GM23338 (cell line): ENCODE measurements around the gene PNPLA1. TPM values are rescaled to one million over a fixed set of nuclear protein-coding genes. Genes with fewer than 3 reads are reported as not detected.

ENCODE experiments used
- ATAC-seq: fragments of 200-7000 bp; cut with Tn5 transposase; 3 replicates; pipeline ENCODE4 v1.9.1; 2020
- DNase-seq: peaks from one replicate; pipeline ENCODE4 v3.0.0-alpha.2; 2015; ENCODE audit warnings: low spot score
- H2AFZ ChIP-seq: fragments of 200-600 bp; sonication (generic); 2 replicates; pipeline ENCODE4 v1.8.0; 2016; ENCODE audit warnings: antibody characterized with exemption, mild to moderate bottlenecking, moderate library complexity
- H3F3A ChIP-seq: fragments of 200-600 bp; sonication (generic); replicated peaks from 2 replicates; pipeline ENCODE4 v1.8.0; 2017; ENCODE audit warnings: antibody characterized with exemption, mixed run types, low read depth
- H3K27ac ChIP-seq: fragments of 200-600 bp; sonication (generic); 2 replicates; pipeline ENCODE4 v1.6.1; 2016; ENCODE audit warnings: low read depth
- H3K27me3 ChIP-seq: fragments of 200-600 bp; sonication (generic); 2 replicates; pipeline ENCODE4 v1.8.0; 2016; ENCODE audit warnings: mild to moderate bottlenecking, mixed run types, moderate library complexity; ENCODE audit not compliant: insufficient read depth
- H3K36me3 ChIP-seq: fragments of 200-600 bp; sonication (generic); 2 replicates; pipeline ENCODE4 v1.8.0; 2016; ENCODE audit warnings: mild to moderate bottlenecking; ENCODE audit not compliant: insufficient read depth
- H3K4me1 ChIP-seq: fragments of 200-600 bp; sonication (generic); 2 replicates; pipeline ENCODE4 v1.8.0; 2016; ENCODE audit warnings: mild to moderate bottlenecking, moderate library complexity; ENCODE audit not compliant: insufficient read depth
- H3K4me2 ChIP-seq: fragments of 200-600 bp; sonication (generic); 2 replicates; pipeline ENCODE4 v1.7.1; 2017; ENCODE audit warnings: mixed run types
- H3K4me3 ChIP-seq: fragments of 200-600 bp; sonication (generic); 2 replicates; pipeline ENCODE4 v1.6.1; 2016; ENCODE audit warnings: mixed run types
- H3K79me2 ChIP-seq: fragments of 200-600 bp; sonication (generic); replicated peaks from 2 replicates; pipeline ENCODE4 v1.8.0; 2017; ENCODE audit warnings: mild to moderate bottlenecking; ENCODE audit not compliant: insufficient read depth
- H3K9me2 ChIP-seq: fragments of 200-600 bp; sonication (generic); 2 replicates; pipeline ENCODE4 v1.8.0; 2017; ENCODE audit not compliant: insufficient read depth
- H4K20me1 ChIP-seq: fragments of 200-600 bp; sonication (generic); replicated peaks from 2 replicates; pipeline ENCODE4 v1.8.0; 2017; ENCODE audit warnings: mild to moderate bottlenecking; ENCODE audit not compliant: insufficient read depth
- H3K27ac Mint-ChIP-seq: 2 replicates; pipeline ENCODE4 v1.8.0; 2020; ENCODE audit warnings: inconsistent platforms, mild to moderate bottlenecking, moderate library complexity, mixed read lengths
- H3K27me3 Mint-ChIP-seq: 3 replicates; pipeline ENCODE4 v1.8.0; 2022; ENCODE audit warnings: low read depth, mild to moderate bottlenecking, moderate library complexity, mixed read lengths, inconsistent platforms; ENCODE audit not compliant: insufficient read depth, poor library complexity
- H3K36me3 Mint-ChIP-seq: 3 replicates; pipeline ENCODE4 v1.8.0; 2021; ENCODE audit warnings: low read depth, mild to moderate bottlenecking, inconsistent platforms, moderate library complexity, mixed read lengths
- H3K4me1 Mint-ChIP-seq: 3 replicates; pipeline ENCODE4 v1.8.0; 2020; ENCODE audit warnings: mild to moderate bottlenecking, inconsistent platforms, mixed read lengths
- H3K4me3 Mint-ChIP-seq: 3 replicates; pipeline ENCODE4 v1.8.0; 2021; ENCODE audit warnings: moderate library complexity, mild to moderate bottlenecking, inconsistent platforms, mixed read lengths
- H3K9me3 Mint-ChIP-seq: 3 replicates; pipeline ENCODE4 v1.8.0; 2020; ENCODE audit warnings: moderate library complexity, mild to moderate bottlenecking, inconsistent platforms, mixed read lengths
- CREB1 ChIP-seq: fragments of 250-450 bp; sonication (Bioruptor Pico); IDR thresholded peaks from 2 replicates; pipeline ENCODE4 v1.5.0; 2020; ENCODE audit warnings: low read depth, mild to moderate bottlenecking, moderate library complexity
- CTCF ChIP-seq, 2 experiments: fragments of 200-600 bp in 1 of 2; sonication (generic) in 1 of 2; conservative IDR thresholded peaks; 2 replicates each; pipeline versions ENCODE4 v1.5.1 to v1.6.1; 2016 to 2017; ENCODE audit warnings: antibody characterized with exemption in 2 of 2, low read depth in 2 of 2, mild to moderate bottlenecking in 2 of 2, moderate library complexity in 1 of 2
- EZH2 ChIP-seq: fragments of 200-600 bp; sonication (generic); IDR thresholded peaks from one replicate; pipeline ENCODE4 v1.8.0; 2017; ENCODE audit warnings: antibody characterized with exemption, mild to moderate bottlenecking, low read depth; ENCODE audit not compliant: unreplicated experiment
- EZH2phosphoT487 ChIP-seq: fragments of 200-600 bp; sonication (generic); IDR thresholded peaks from one replicate; pipeline ENCODE4 v1.8.1; 2018; ENCODE audit warnings: antibody characterized with exemption; ENCODE audit not compliant: unreplicated experiment
- JUNB ChIP-seq: IDR thresholded peaks from one replicate; pipeline ENCODE4 v1.6.1; 2016; ENCODE audit warnings: antibody characterized with exemption; ENCODE audit not compliant: unreplicated experiment
- NANOG ChIP-seq: IDR thresholded peaks from 2 replicates; pipeline ENCODE4 v1.6.1; 2016; ENCODE audit warnings: antibody characterized with exemption, borderline replicate concordance
- POLR2AphosphoS5 ChIP-seq: IDR thresholded peaks from 2 replicates; pipeline ENCODE4 v1.6.1; 2016; ENCODE audit warnings: antibody characterized with exemption, low read depth
- REST ChIP-seq: IDR thresholded peaks from one replicate; pipeline ENCODE4 v1.6.1; 2018; ENCODE audit warnings: antibody characterized with exemption; ENCODE audit not compliant: unreplicated experiment
- STAT1 ChIP-seq: IDR thresholded peaks from one replicate; pipeline ENCODE4 v1.6.1; 2016; ENCODE audit warnings: antibody characterized with exemption; ENCODE audit not compliant: unreplicated experiment
- ZNF114 ChIP-seq: fragments of 250-450 bp; sonication (Bioruptor Pico); IDR thresholded peaks from 2 replicates; pipeline ENCODE4 v1.5.0; 2020; ENCODE audit warnings: mild to moderate bottlenecking, moderate library complexity
- ZNF331 ChIP-seq: fragments of 250-450 bp; sonication (Bioruptor Pico); IDR thresholded peaks from 2 replicates; pipeline ENCODE4 v1.5.0; 2020; ENCODE audit warnings: low read depth, mild to moderate bottlenecking, moderate library complexity
- ZNF462 ChIP-seq: fragments of 250-450 bp; sonication (Bioruptor Pico); IDR thresholded peaks from 2 replicates; pipeline ENCODE4 v1.5.0; 2020; ENCODE audit warnings: mild to moderate bottlenecking, moderate library complexity
- polyA plus RNA-seq: library from polyadenylated mRNA; unstranded; fragments of >200 nt; fragmentation: Nextera tagmentation; extraction: Ambion mirVana; gene quantifications from 2 replicates; pipeline ENCODE4 v1.2.1, GENCODE V29; 2016
- total RNA-seq: library from RNA; depleted of rRNA; stranded (reverse); fragments of >200 nt; shearing (Covaris generic); gene quantifications from 2 replicates; pipeline ENCODE4 v1.2.3, GENCODE V29; 2014

Gene PNPLA1
- total and polyA plus RNA-seq, 2 experiments from 2014 or later, result not detected

GRCh38 chr6:36305885-36306284 is 36.0 kb downstream of the PNPLA1 start (continued):
- TF ChIP-seq ZNF462 (CRISPR knock-in tag), result no peak
- TF ChIP-seq CREB1 (CRISPR knock-in tag), result no peak
- no peak for TF ChIP-seq POLR2AphosphoS5
- TF ChIP-seq EZH2phosphoT487, result no peak
- no peak for TF ChIP-seq ZNF114 (CRISPR knock-in tag)
- no peak for TF ChIP-seq ZNF331 (CRISPR knock-in tag)

- H3K9me2 ChIP-seq, result no peaks in the 10 kb centered on the region
- no peak for DNase-seq
- Mint-ChIP-seq H3K4me1 (peaks cover 9% of the 10 kb centered on the region), H3K27me3 (peaks cover 5% of the 10 kb centered on the region), H3K4me3 (no peak overlapping the region), H3K9me3 (no peaks in the 10 kb centered on the region), H3K27ac (no peak overlapping the region), H3K36me3 (0 out of 3 replicates have a peak, but pooled peaks cover 3% of the 10 kb centered on the region)
- no peaks in the 10 kb centered on the region for H3F3A ChIP-seq
- no peak for ATAC-seq
- H3K79me2 ChIP-seq, result no peaks in the 10 kb centered on the region
- H3K27ac ChIP-seq, result no peak overlapping the region
- H3K36me3 ChIP-seq, result no peaks in the 10 kb centered on the region
- H3K27me3 ChIP-seq, result no peaks in the 10 kb centered on the region
- H4K20me1 ChIP-seq, result no peaks in the 10 kb centered on the region
- H2AFZ ChIP-seq, result peak overlapping the region; percentile 52; the same call in 1 of the 2 replicates
- H3K4me3 ChIP-seq, result no peak overlapping the region
- peaks cover 5% of the 10 kb centered on the region; the same call in 1 of the 2 replicates for H3K4me1 ChIP-seq
- H3K4me2 ChIP-seq, result no peak overlapping the region
- TF ChIP-seq EZH2 (no peak), CREB1 (CRISPR knock-in tag) (no peak), ZNF331 (CRISPR knock-in tag) (no peak), EZH2phosphoT487 (no peak), NANOG (no peak), STAT1 (no peak), JUNB (no peak), CTCF (conservative IDR thresholded peaks at IDR 0.05; ENCODE audit: low read depth in 2 of 2) (no peak), REST (no peak)
These were observed 36.5 kb downstream of the PNPLA1 start for GRCh38 chr6:36306375-36306774.
